ENCODE data around the gene OSGEP.

- TF ChIP-seq CTCF (IDR thresholded peaks at IDR 0.05; ENCODE audit: low read depth, low read length): no peak
- no peak for TF ChIP-seq EZH2phosphoT487 (IDR thresholded peaks at IDR 0.05; ENCODE audit: low read depth)
Observed at GRCh38 chr14:20503898-20504297, 49.3 kb upstream of the OSGEP start.
